IMR-90 (cell line): ENCODE results near the gene REV3L. TPM values are rescaled to one million over a fixed set of nuclear protein-coding genes. Genes with fewer than 3 reads are reported as not detected.
"Not testable (repeated sequence)": the region's sequence is repeated elsewhere in the genome, so short reads cannot be mapped to it uniquely, and the experiment has no call there.

Experiments
- ATAC-seq: fragments of 200-7000 bp; cut with Tn5 transposase; 2 replicates; pipeline ENCODE4 v1.9.1; 2020; ENCODE audit warnings: low read depth, mild to moderate bottlenecking, moderate library complexity
- BruUV-seq: library from RNA; stranded (reverse); fragments of 400-500 nt; replicated peaks from 2 replicates; lab custom pipeline; 2021; lab: Mats Ljungman, UMichigan
- CTCF ChIA-PET: fragments of 300-600 bp; formaldehyde crosslinking; extraction: SDS; loops from one replicate; lab custom pipeline; 2021; ENCODE audit warnings: antibody characterized with exemption; lab: Yijun Ruan, JAX
- POLR2A ChIA-PET: fragments of 300-600 bp; sonication (Branson Sonifier 250); formaldehyde crosslinking; loops from one replicate; lab custom pipeline; 2022; ENCODE audit warnings: antibody characterized with exemption; ENCODE audit not compliant: unreplicated experiment; lab: Charles Lee
- DNase-seq: peaks from one replicate; pipeline ENCODE4 v3.0.0; 2013
- H2AFZ ChIP-seq: replicated peaks from 2 replicates; pipeline ENCODE3; 2013; ENCODE audit warnings: low read length, mild to moderate bottlenecking; ENCODE audit not compliant: poor library complexity
- H2AK5ac ChIP-seq: 2 replicates; pipeline ENCODE4 v1.6.1; 2013; ENCODE audit warnings: low read depth, low read length, inconsistent platforms
- H2AK9ac ChIP-seq: replicated peaks from 2 replicates; pipeline ENCODE3; 2013; ENCODE audit warnings: mild to moderate bottlenecking, low read depth, low read length, moderate library complexity; ENCODE audit not compliant: poor library complexity
- H2BK120ac ChIP-seq: 2 replicates; pipeline ENCODE4 v1.6.1; 2013; ENCODE audit warnings: low read depth, low read length, inconsistent platforms
- H2BK15ac ChIP-seq: 3 replicates; pipeline ENCODE4 v1.6.1; 2013; ENCODE audit warnings: low read depth, low read length, inconsistent platforms
- H2BK20ac ChIP-seq: 2 replicates; pipeline ENCODE4 v1.6.1; 2013; ENCODE audit warnings: low read depth, mild to moderate bottlenecking, inconsistent platforms, low read length, moderate library complexity
- H2BK5ac ChIP-seq: 2 replicates; pipeline ENCODE4 v1.6.1; 2013; ENCODE audit warnings: mild to moderate bottlenecking, low read depth, low read length, inconsistent platforms; ENCODE audit not compliant: poor library complexity, severe bottlenecking
- H3K14ac ChIP-seq: replicated peaks from 2 replicates; pipeline ENCODE4 v1.6.1; 2013; ENCODE audit warnings: low read depth, low read length, inconsistent platforms
- H3K18ac ChIP-seq: 2 replicates; pipeline ENCODE4 v1.6.1; 2013; ENCODE audit warnings: low read depth, low read length, control low read depth
- H3K23ac ChIP-seq: 2 replicates; pipeline ENCODE4 v1.6.1; 2013; ENCODE audit warnings: low read depth, low read length, inconsistent platforms
- H3K27ac ChIP-seq: 2 replicates; pipeline ENCODE4 v1.5.1; 2013; ENCODE audit warnings: mild to moderate bottlenecking, control low read depth, low read length; ENCODE audit not compliant: insufficient read depth
- H3K27me3 ChIP-seq: 2 replicates; pipeline ENCODE4 v1.6.1; 2013; ENCODE audit warnings: low read length; ENCODE audit not compliant: control insufficient read depth, insufficient read depth
- H3K36me3 ChIP-seq: 2 replicates; pipeline ENCODE4 v1.6.1; 2013; ENCODE audit warnings: low read length, mixed read lengths; ENCODE audit not compliant: control insufficient read depth, insufficient read depth
- H3K4ac ChIP-seq: 2 replicates; pipeline ENCODE4 v1.6.1; 2013; ENCODE audit warnings: low read depth, low read length, inconsistent platforms
- H3K4me1 ChIP-seq: 2 replicates; pipeline ENCODE4 v1.6.1; 2013; ENCODE audit warnings: low read length, mixed read lengths; ENCODE audit not compliant: control insufficient read depth, insufficient read depth
- H3K4me2 ChIP-seq: 2 replicates; pipeline ENCODE4 v1.6.1; 2013; ENCODE audit warnings: low read depth, mild to moderate bottlenecking, control low read depth, low read length, moderate library complexity
- H3K4me3 ChIP-seq: 2 replicates; pipeline ENCODE4 v1.5.1; 2013; ENCODE audit warnings: low read depth, mild to moderate bottlenecking, control low read depth, low read length, moderate library complexity; ENCODE audit not compliant: insufficient read depth
- H3K56ac ChIP-seq: 2 replicates; pipeline ENCODE4 v1.6.1; 2013; ENCODE audit warnings: low read length, inconsistent platforms; ENCODE audit not compliant: insufficient read depth; ENCODE audit errors: extremely low read depth
- H3K79me1 ChIP-seq, 2 experiments: 2 replicates each; pipeline ENCODE4 v1.6.1; 2013; ENCODE audit warnings: low read length in 2 of 2, inconsistent platforms in 1 of 2, low read depth in 1 of 2
- H3K9ac ChIP-seq: 2 replicates; pipeline ENCODE4 v1.6.1; 2013; ENCODE audit warnings: low read depth, low read length, control low read depth
- H3K9me1 ChIP-seq: 2 replicates; pipeline ENCODE4 v1.6.1; 2013; ENCODE audit warnings: low read length, inconsistent platforms; ENCODE audit not compliant: insufficient read depth
- H3K9me3 ChIP-seq: 2 replicates; pipeline ENCODE4 v1.6.1; 2013; ENCODE audit warnings: low read length; ENCODE audit not compliant: control insufficient read depth, insufficient read depth
- H4K20me1 ChIP-seq: 2 replicates; pipeline ENCODE4 v1.6.1; 2013; ENCODE audit warnings: low read length, inconsistent platforms; ENCODE audit not compliant: insufficient read depth
- H4K5ac ChIP-seq: 2 replicates; pipeline ENCODE4 v1.6.1; 2013; ENCODE audit warnings: mild to moderate bottlenecking, low read depth, low read length, control low read depth
- H4K8ac ChIP-seq, 2 experiments: 2 replicates each; pipeline ENCODE4 v1.6.1; 2013; ENCODE audit warnings: low read depth in 2 of 2, low read length in 2 of 2, control low read depth in 1 of 2, inconsistent platforms in 1 of 2
- H4K91ac ChIP-seq: 2 replicates; pipeline ENCODE4 v1.6.1; 2013; ENCODE audit warnings: low read depth, low read length, inconsistent platforms; ENCODE audit not compliant: insufficient read depth
- WGBS, 2 experiments: methylation state at CpG; one replicate each; pipeline versions ENCODE4 v1.1.5 to v1.1.7; 2013; ENCODE audit warnings: missing lambda C conversion rate in 2 of 2; ENCODE audit not compliant: insufficient read length in 1 of 2; ENCODE audit errors: extremely low coverage in 2 of 2; 5-methylcytosine and 5-hydroxymethylcytosine counted together
- dilution Hi-C: fragments of 300-500 bp; cut with HindIII; formaldehyde crosslinking; loops from one replicate; pipeline ENCODE4 v1.14.3; 2018; ENCODE audit warnings: low sequenced_read_pairs; ENCODE audit not compliant: unreplicated experiment
- in situ Hi-C: fragments of 300-500 bp; cut with MboI; formaldehyde crosslinking; loops from 3 replicates; pipeline ENCODE4 v1.14.3; 2019; ENCODE audit warnings: low sequenced_read_pairs, inconsistent platforms, mixed read lengths
- intact Hi-C: fragments of 100-400 bp; cut with micrococcal nuclease; formaldehyde crosslinking; loops from 2 replicates; pipeline ENCODE4 v1.10.0; 2022
- polyA plus RNA-seq, 3 experiments: library from polyadenylated mRNA; depleted of rRNA; stranded (reverse); fragments of >200 nt; gene quantifications; 2 replicates each; pipeline ENCODE4 v1.2.3, GENCODE V29; 2012; ENCODE audit warnings: low replicate concordance in 1 of 3
- total RNA-seq: library from RNA; depleted of rRNA; stranded (reverse); fragments of >200 nt; gene quantifications from 2 replicates; pipeline ENCODE4 v1.2.3, GENCODE V29; 2012

The REV3L gene
- total and polyA plus RNA-seq, 2 of the 4 experiments (the other 2 are of a cell fraction): 7.4 to 15.4 TPM

DNA sequence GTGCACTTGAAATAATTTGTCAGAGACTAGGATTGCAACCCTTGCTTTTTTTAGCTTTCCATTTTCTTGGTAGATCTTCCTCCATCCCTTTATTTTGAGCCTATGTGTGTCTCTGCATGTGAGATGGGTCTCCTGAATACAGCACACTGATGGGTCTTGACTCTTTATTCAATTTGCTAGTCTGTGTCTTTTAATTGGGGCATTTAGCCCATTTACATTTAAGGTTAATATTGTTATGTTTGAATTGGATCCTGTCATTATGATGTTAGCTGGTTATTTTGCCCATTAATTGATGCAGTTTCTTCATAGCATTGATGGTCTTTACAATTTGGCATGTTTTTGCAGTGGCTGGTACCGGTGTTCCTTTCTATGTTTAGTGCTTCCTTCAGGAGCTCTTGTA, 22.5 kb upstream of the REV3L start:
- H2BK15ac ChIP-seq, H2BK20ac ChIP-seq, dilution Hi-C loops, H2BK120ac ChIP-seq, H3K36me3 ChIP-seq, in situ Hi-C loops, DNase-seq, H3K18ac ChIP-seq, H4K20me1 ChIP-seq, POLR2A ChIA-PET, ATAC-seq, H3K4me1 ChIP-seq, H3K4ac ChIP-seq, H3K27ac ChIP-seq, H3K4me2 ChIP-seq, H3K56ac ChIP-seq, H4K8ac ChIP-seq, H2AK9ac ChIP-seq, H3K9me3 ChIP-seq, H3K4me3 ChIP-seq, H2BK5ac ChIP-seq, CTCF ChIA-PET, H3K9me1 ChIP-seq, intact Hi-C loops, H4K91ac ChIP-seq, H4K5ac ChIP-seq, H3K27me3 ChIP-seq, H3K23ac ChIP-seq, H3K14ac ChIP-seq, BruUV-seq, H2AK5ac ChIP-seq, H2AFZ ChIP-seq, H3K9ac ChIP-seq: not testable (repeated sequence)
- H3K79me1 ChIP-seq: peaks cover 9 to 11% of the 10 kb centered on the region in 2 experiments; a peak in 3 of 4 replicates
- no CpG with 5 or more reads among the region's 1 CpG for WGBS, 2 experiments
